T-helper 2 cell treated with Interferon-gamma antibody and Interleukin-4, amounts not matched to agents 5 μg/mL and 100 μg/mL, for 36 hours (primary cell): Measurements from ENCODE around the gene BTN3A1.
A peak's percentile ranks its signal among the peaks of the same experiment; 100 is the strongest.
"Not testable (repeated sequence)": the region's sequence is repeated elsewhere in the genome, so short reads cannot be mapped to it uniquely, and the experiment has no call there.

Experiments
- DNase-seq: peaks from one replicate; pipeline ENCODE4 v3.0.0; 2021; ENCODE audit warnings: low spot score
- H3K27ac Mint-ChIP-seq: one replicate; pipeline ENCODE4 v1.8.0; 2021; ENCODE audit warnings: mild to moderate bottlenecking, mixed read lengths
- H3K27me3 Mint-ChIP-seq: one replicate; pipeline ENCODE4 v1.8.0; 2021; ENCODE audit warnings: low read depth, mixed read lengths
- H3K36me3 Mint-ChIP-seq: one replicate; pipeline ENCODE4 v1.8.0; 2021; ENCODE audit warnings: low read depth, mixed read lengths
- H3K4me1 Mint-ChIP-seq: one replicate; pipeline ENCODE4 v1.8.0; 2021; ENCODE audit warnings: low read depth, mixed read lengths
- H3K4me3 Mint-ChIP-seq: one replicate; pipeline ENCODE4 v1.8.0; 2022; ENCODE audit warnings: mild to moderate bottlenecking, moderate library complexity, mixed read lengths
- H3K9me3 Mint-ChIP-seq: one replicate; pipeline ENCODE4 v1.8.0; 2021; ENCODE audit warnings: mixed read lengths

BTN3A1 gene

GRCh38 chr6:26454631-26455030 lies 52.6 kb downstream of the BTN3A1 start:
- no peak overlapping the region for H3K4me3 Mint-ChIP-seq
- H3K27ac Mint-ChIP-seq, result no peak overlapping the region
- H3K36me3 Mint-ChIP-seq, result peaks cover 35% of the 10 kb centered on the region

DNA sequence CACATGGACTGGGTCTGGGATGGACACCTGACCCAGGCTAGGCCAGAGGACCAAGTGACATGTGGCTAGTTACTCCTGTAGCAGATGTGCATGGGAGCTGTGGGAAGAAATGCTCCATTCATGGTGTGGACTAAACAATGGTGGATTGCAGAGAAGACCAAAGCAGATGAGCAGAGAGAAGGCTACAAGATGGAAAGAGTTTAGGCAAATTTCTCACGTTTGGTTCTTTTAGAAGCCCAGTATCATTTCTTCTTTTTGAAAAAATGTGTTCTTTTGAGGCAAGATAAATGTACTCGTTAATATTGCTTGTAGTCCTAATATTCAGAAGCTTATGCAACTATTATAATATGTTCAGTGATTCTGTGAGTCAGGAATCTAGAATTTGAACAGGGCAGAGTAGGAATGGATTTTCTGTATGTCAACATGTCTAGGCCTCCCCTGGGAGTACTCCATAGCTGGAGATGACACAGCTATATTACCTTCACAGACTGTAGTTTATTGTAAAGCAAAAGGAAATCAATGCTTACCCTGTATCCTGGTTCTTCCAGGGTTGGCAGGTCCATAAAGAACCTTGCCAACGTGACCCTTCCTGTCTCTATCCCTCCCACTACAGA lies 53.4 kb downstream of the BTN3A1 start:
- H3K27ac Mint-ChIP-seq, result no peak overlapping the region
- H3K36me3 Mint-ChIP-seq, result peaks cover 35% of the 10 kb centered on the region
- H3K27me3 Mint-ChIP-seq, result no peaks in the 10 kb centered on the region
- H3K4me1 Mint-ChIP-seq, result peaks cover 25% of the 10 kb centered on the region
- H3K9me3 Mint-ChIP-seq, result no peaks in the 10 kb centered on the region
- no peak for DNase-seq
- no peak overlapping the region for H3K4me3 Mint-ChIP-seq

More at GRCh38 chr6:26454631-26455030, 52.6 kb downstream of the BTN3A1 start:
- H3K4me1 Mint-ChIP-seq, result peaks cover 17% of the 10 kb centered on the region
- H3K9me3 Mint-ChIP-seq, result no peaks in the 10 kb centered on the region
- H3K27me3 Mint-ChIP-seq, result no peaks in the 10 kb centered on the region
- no peak for DNase-seq

DNA sequence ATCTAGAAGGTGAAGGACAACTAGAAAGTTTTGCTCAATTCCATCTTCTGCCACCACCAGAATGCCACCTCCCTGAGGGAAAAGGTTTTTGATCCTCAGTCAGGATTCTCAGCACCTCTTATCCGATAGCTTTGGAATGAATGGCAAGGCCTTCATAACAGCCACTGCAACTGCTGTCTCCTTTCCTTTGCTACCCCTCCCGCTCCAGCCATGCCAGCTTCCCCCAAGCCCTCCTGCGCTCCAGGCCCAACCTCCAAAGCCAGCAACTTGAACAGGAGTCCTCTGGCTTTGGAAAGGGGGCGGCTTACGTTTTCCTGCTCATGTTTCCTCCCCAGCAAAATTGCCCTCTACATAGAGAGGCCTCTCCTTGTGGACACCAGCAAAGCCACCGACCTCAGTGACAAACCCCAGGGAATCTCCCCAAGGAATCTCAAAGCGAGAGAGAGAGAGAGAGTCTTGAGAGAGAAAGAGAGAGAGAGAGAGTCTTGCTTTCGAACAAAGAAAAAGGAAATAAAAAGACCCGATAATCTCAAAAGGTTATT lies 55.3 kb downstream of the BTN3A1 start:
- Mint-ChIP-seq H3K36me3 (peaks cover 36% of the 10 kb centered on the region), H3K27ac (peak overlapping the region; percentile 95), H3K27me3 (no peaks in the 10 kb centered on the region), H3K4me1 (peaks cover 36% of the 10 kb centered on the region), H3K9me3 (no peaks in the 10 kb centered on the region), H3K4me3 (peak overlapping the region; percentile 99)
- DNase-seq, result peak; percentile 10

DNA sequence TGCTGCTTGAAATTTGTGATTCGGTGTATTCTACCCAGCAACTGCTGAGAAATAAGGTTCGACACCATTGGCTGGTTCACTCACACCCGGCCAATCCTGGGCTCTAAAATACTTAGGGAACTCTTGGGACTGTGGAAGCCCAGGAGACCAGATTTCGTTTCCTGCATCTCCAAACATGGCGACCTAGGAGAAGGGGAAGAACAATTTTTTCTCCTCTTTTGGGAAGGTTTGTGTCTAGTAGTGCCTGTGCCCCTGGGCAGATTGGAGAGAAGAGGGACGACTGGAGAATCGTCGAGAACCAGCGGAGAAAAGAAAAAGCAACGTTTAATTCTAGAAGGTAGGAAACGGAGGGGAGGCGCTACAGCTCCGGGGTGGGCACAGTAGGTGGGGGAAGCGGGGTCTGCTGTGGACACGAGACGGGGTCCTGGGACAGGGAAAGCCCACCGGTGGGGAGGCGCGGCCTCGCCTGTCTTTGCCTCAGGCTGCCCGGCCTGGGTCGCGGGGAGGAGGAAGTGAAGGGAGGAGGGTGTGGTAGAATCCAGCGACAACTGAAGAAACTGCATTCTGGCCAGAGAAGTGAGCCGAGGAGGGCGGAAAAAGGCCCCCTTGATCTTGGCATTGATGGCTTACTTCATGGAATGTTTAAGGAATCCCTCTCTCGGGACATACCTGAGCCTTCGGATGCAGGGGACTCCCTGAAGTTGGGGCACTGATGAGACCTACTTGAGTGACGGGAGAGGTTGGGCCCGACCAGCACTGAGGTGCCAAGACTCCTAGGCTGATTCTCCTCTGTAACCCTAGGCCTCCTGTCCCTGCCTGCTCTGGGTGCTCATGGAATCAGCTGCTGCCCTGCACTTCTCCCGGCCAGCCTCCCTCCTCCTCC lies 56.0 kb downstream of the BTN3A1 start, which contains the start of gene BTN2A1:
Gene BTN2A1 (plus strand): TSS at position 150 of the 883 bp plus-strand sequence. CDS start 682 bp downstream, at position 832.
- peak; percentile 68 for DNase-seq
- peaks cover 43% of the 10 kb centered on the region for H3K36me3 Mint-ChIP-seq
- peak within 1 kb of the TSS; percentile 99 for H3K4me3 Mint-ChIP-seq
- peak within 1 kb of the TSS; percentile 95 for H3K27ac Mint-ChIP-seq
- H3K27me3 Mint-ChIP-seq, result no peaks in the 10 kb centered on the region
- H3K4me1 Mint-ChIP-seq, result peaks cover 37% of the 10 kb centered on the region
- no peaks in the 10 kb centered on the region for H3K9me3 Mint-ChIP-seq

DNA sequence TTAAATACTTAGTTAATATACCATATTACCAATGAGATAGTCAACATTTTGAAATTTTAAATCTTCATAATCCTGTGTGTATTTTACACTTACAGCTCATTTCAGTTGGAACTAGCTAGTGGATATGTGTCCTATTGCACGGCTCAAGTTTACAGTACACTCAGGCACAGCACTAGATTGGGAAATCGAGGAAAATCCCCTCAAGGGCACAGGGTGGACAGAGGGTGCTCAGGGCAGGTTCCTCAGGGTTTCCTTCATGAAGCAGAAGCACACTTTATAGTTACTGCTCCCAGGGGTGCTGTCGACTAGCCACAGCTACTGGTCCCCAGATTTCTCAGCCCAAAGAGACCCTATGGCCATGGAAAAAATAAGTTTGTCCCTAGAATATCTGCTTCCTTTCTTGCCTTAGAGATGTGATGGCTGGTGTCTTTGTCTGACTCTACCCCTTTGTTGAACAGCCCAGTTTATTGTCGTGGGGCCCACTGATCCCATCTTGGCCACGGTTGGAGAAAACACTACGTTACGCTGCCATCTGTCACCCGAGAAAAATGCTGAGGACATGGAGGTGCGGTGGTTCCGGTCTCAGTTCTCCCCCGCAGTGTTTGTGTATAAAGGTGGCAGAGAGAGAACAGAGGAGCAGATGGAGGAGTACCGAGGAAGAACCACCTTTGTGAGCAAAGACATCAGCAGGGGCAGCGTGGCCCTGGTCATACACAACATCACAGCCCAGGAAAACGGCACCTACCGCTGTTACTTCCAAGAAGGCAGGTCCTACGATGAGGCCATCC lies 57.1 kb downstream of the BTN3A1 start:
- Mint-ChIP-seq H3K27ac (peak overlapping the region; percentile 38), H3K4me3 (peak overlapping the region; percentile 84), H3K27me3 (no peaks in the 10 kb centered on the region), H3K4me1 (peaks cover 41% of the 10 kb centered on the region), H3K36me3 (peaks cover 53% of the 10 kb centered on the region), H3K9me3 (no peaks in the 10 kb centered on the region)
- DNase-seq, result no peak

- H3K4me1 Mint-ChIP-seq, result peaks cover 46% of the 10 kb centered on the region
- peak overlapping the region; percentile 45 for H3K4me3 Mint-ChIP-seq
- not testable (repeated sequence) for H3K27me3 Mint-ChIP-seq, H3K27ac Mint-ChIP-seq, H3K9me3 Mint-ChIP-seq, DNase-seq
- peaks cover 72% of the 10 kb centered on the region for H3K36me3 Mint-ChIP-seq
These were observed 59.3 kb downstream of the BTN3A1 start for GRCh38 chr6:26461353-26461752.

DNA sequence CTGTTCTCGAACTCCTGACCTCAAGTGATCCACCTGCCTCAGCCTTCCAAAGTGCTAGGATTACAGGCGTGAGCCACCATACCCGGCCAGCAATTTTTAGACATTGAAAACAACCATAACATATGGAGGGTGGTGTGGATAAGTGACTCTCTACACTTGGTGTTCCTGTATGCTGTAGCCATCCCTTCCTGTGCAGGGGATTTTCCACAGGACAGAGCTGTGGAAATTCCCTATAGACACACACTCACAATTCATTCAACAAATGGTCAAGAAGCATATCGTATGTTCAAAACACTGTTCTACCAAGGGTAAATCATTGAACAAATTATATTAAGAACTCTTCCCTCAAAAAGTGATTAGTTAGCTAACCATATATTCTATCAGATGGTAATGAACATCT lies 61.9 kb downstream of the BTN3A1 start:
- H3K4me3 Mint-ChIP-seq, result no peak overlapping the region

GRCh38 chr6:26464416-26465131 lies 62.5 kb downstream of the BTN3A1 start:
- Mint-ChIP-seq H3K36me3 (peaks cover 89% of the 10 kb centered on the region), H3K4me3 (no peak overlapping the region), H3K27ac (peak overlapping the region; percentile 9), H3K27me3 (no peaks in the 10 kb centered on the region), H3K4me1 (peaks cover 29% of the 10 kb centered on the region), H3K9me3 (no peaks in the 10 kb centered on the region)
- no peak for DNase-seq

More for the DNA sequence above, 61.9 kb downstream of the BTN3A1 start:
- no peak for DNase-seq
- peaks cover 34% of the 10 kb centered on the region for H3K4me1 Mint-ChIP-seq
- no peaks in the 10 kb centered on the region for H3K9me3 Mint-ChIP-seq
- H3K36me3 Mint-ChIP-seq, result peaks cover 90% of the 10 kb centered on the region
- no peaks in the 10 kb centered on the region for H3K27me3 Mint-ChIP-seq
- H3K27ac Mint-ChIP-seq, result no peak overlapping the region
